MG63 (cell line): ENCODE data around the gene PRR20B. TPM values are rescaled to one million over a fixed set of nuclear protein-coding genes. Genes with fewer than 3 reads are reported as not detected.
A peak's percentile ranks its signal among the peaks of the same experiment; 100 is the strongest.
"Not testable (repeated sequence)": the region's sequence is repeated elsewhere in the genome, so short reads cannot be mapped to it uniquely, and the experiment has no call there.

ENCODE experiments used
- DNase-seq: peaks from one replicate; pipeline ENCODE4 v3.0.0-alpha.2; 2020
- H3K27me3 ChIP-seq: fragments of 250-450 bp; sonication (Bioruptor Pico); 2 replicates; pipeline ENCODE4 v1.5.1; 2020; ENCODE audit warnings: mild to moderate bottlenecking, moderate library complexity
- H3K36me3 ChIP-seq: fragments of 250-450 bp; sonication (Bioruptor Pico); 2 replicates; pipeline ENCODE4 v1.5.1; 2020; ENCODE audit warnings: mild to moderate bottlenecking, moderate library complexity
- H3K4me3 ChIP-seq: fragments of 250-450 bp; sonication (Bioruptor Pico); 2 replicates; pipeline ENCODE4 v1.5.1; 2020; ENCODE audit warnings: mild to moderate bottlenecking, moderate library complexity
- H3K9me3 ChIP-seq: fragments of 250-450 bp; sonication (Bioruptor Pico); 2 replicates; pipeline ENCODE4 v1.5.1; 2020; ENCODE audit warnings: mild to moderate bottlenecking, moderate library complexity
- total RNA-seq: library from RNA; depleted of rRNA; stranded (reverse); fragments of >200 nt; shearing (Covaris generic); gene quantifications from 2 replicates; pipeline ENCODE4 v1.2.3, GENCODE V29; 2014; ENCODE audit warnings: low replicate concordance; rRNA removed

PRR20B gene
- not detected in 2 replicates for total RNA-seq

DNA sequence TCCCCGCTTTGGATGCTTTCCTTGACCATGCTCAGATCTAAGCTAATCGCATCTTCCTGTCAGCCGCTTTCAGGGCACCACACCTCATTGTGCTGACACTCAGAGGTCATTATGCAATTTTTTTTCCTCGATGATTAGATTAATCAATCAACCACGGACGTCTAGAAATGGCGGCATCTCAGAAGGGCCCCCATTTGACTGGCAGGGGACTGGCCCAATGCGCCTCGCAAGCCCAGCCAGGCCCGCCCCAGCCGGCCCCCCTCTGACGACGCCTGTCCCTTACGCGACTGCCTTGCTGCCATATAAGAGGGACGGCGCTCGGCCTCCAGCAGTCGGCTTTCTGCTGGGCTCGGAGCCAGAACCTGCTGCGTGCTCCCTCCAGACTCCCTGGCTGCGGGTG, at the start of gene PRR20B:
PRR20B (plus strand) TSS at position 301 of the 400 bp plus-strand sequence. CDS start 387 bp downstream, outside the sequence.
- H3K9me3 ChIP-seq, H3K36me3 ChIP-seq, H3K4me3 ChIP-seq, DNase-seq, H3K27me3 ChIP-seq: not testable (repeated sequence)

DNA sequence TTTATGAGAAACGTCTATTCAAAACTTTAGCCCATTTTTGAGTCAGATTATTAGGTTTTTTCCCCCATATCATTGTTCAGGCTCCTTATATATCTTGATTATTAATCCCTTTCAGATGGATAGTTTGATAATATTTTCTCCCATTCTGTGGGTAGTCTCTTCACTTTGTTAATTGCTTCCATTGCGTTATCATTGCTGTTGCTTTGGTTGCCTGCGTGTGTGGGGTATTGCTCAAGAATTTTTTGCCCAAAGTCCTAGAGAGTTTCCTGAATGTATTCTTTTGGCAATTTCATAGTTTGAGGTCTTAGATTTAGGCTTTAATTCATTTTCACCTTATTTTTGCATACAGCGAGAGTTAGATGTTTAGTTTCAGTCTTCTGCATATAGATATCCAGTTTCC, 32.3 kb upstream of the PRR20B start:
- DNase-seq: no peak

DNA sequence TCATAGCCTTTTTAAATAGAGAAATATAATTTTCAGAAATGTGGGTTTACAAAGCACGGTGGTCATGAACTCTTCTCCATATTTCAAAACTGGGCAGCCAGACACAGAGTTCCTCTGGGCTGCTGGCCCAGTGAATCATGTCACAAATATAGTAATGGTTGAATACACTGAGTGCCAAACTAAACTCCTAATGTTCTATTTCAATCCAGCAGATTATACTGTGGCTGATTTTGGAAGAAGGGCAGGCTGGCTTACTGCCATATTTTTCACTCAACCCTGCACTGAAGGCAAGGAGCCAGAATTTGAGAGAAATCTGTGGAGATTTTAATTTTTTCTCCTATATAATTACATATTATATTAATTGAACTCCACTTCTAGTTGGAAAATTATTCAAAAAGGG, 23.6 kb upstream of the PRR20B start:
- Histone ChIP-seq H3K9me3 (no peaks in the 10 kb centered on the region), H3K27me3 (peaks cover 5% of the 10 kb centered on the region; the same call in 1 of the 2 replicates), H3K36me3 (no peaks in the 10 kb centered on the region), H3K4me3 (no peak overlapping the region)
- DNase-seq: peak; percentile 64

More for the DNA sequence above, 32.3 kb upstream of the PRR20B start:
- H3K9me3 ChIP-seq: no peaks in the 10 kb centered on the region
- no peak overlapping the region for H3K4me3 ChIP-seq
- H3K36me3 ChIP-seq: no peaks in the 10 kb centered on the region
- no peaks in the 10 kb centered on the region for H3K27me3 ChIP-seq

DNA sequence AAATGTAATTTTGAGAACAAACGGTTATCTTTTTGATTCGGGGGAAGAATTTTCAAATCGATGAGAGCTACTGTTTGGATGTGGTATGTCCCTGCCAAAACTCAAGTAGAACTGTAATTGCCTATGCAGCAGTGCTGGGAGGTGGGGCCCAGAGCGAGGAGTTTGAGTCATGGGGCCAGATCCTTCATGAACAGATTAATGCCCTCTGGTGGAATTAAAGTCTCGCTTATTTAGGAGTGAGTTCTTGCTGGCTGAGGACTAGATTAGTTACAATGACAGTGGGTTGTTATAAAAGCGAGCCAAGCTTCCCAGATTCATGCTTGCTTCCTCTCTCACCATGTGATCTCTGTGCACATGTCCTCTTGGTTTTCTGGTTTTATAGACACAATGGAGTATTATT, 18.4 kb upstream of the PRR20B start:
- no peaks in the 10 kb centered on the region for H3K9me3 ChIP-seq
- H3K4me3 ChIP-seq: no peak overlapping the region
- H3K36me3 ChIP-seq: no peaks in the 10 kb centered on the region
- peak; percentile 1 for DNase-seq
- H3K27me3 ChIP-seq: peaks cover 5% of the 10 kb centered on the region; the same call in 1 of the 2 replicates

DNA sequence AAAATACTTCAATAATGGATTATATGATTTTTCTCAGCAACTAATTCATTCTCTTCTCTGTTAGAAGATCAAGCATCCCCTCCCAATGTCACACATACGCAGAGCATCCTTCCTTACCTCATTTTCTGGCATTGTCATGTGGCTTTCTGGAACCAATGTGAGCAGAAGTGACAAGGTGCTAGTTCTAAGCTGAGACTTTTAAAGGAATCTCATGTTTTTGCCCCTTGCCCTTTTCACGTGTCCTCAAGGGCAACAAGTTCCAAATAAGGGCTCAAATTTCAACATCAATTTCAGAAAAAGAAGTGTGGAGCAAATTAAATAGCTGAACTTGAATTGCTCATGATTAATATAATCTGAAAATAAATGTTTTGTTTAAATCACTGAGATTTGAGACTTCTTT, 11.2 kb upstream of the PRR20B start:
- no peaks in the 10 kb centered on the region for H3K9me3 ChIP-seq

DNA sequence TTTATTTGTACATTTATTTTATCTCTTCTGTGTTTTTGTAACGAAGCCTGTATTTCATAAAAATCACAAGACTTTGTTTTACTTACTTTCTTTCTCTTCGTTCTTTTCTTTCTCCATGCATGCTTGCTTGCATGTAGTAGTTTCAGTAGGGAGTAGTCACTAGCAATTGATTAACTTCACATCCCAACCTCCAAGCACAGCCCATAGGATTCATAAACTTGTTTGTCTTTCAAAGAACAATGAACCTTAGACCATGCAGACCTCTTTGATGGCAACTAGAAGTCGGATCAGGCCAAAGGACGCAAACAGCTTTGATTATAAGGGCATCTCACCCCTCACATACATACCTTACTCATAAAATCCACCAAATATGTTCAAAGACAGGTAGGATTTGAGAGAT, 9.7 kb upstream of the PRR20B start:
- Histone ChIP-seq H3K9me3 (no peaks in the 10 kb centered on the region), H3K27me3 (no peaks in the 10 kb centered on the region), H3K36me3 (no peaks in the 10 kb centered on the region), H3K4me3 (no peak overlapping the region)
- DNase-seq: no peak

More for the DNA sequence above, 11.2 kb upstream of the PRR20B start:
- Histone ChIP-seq H3K4me3 (no peak overlapping the region), H3K36me3 (no peaks in the 10 kb centered on the region), H3K27me3 (no peaks in the 10 kb centered on the region)
- DNase-seq: no peak

DNA sequence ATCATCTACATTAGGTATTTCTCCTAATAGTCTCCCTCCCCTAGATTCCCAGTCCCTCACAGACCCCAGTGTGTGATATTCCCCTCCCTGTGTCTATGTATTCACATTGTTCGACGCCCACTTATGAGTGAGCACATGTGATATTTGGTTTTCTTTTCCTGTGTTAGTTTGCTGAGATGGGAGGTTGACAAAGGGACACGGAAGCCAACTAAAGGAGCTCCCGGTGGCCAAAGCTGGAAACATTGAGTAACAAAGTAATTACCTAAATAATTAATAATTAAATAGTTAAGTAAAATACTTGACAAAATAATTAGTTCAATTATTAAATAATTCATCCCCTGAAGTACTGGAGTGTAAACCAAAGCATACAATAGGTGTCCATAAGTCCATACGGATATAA, 8.3 kb upstream of the PRR20B start:
- Histone ChIP-seq H3K27me3 (no peaks in the 10 kb centered on the region), H3K9me3 (no peaks in the 10 kb centered on the region), H3K36me3 (no peaks in the 10 kb centered on the region), H3K4me3 (no peak overlapping the region)
- no peak for DNase-seq

DNA sequence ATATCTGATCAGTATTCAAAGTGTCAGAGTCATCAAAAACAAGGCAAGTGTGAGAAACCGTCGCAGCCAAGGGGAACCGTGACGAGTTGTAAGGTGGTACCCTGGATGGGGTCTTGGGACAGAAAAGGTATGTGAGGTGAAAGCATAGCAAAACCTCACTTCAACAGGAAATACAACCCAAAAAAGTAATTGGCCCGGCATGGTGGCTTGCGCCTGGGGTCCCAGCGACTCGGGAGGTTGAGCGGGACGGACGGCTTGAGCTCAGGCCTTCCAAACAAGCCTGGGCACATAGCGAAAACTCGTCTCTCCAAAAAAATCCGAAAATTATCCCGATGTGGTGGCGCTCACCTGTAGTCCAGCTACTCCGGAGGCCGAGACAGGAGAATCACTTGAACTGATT, 7.5 kb upstream of the PRR20B start:
- not testable (repeated sequence) for DNase-seq, H3K9me3 ChIP-seq, H3K27me3 ChIP-seq, H3K4me3 ChIP-seq, H3K36me3 ChIP-seq

DNA sequence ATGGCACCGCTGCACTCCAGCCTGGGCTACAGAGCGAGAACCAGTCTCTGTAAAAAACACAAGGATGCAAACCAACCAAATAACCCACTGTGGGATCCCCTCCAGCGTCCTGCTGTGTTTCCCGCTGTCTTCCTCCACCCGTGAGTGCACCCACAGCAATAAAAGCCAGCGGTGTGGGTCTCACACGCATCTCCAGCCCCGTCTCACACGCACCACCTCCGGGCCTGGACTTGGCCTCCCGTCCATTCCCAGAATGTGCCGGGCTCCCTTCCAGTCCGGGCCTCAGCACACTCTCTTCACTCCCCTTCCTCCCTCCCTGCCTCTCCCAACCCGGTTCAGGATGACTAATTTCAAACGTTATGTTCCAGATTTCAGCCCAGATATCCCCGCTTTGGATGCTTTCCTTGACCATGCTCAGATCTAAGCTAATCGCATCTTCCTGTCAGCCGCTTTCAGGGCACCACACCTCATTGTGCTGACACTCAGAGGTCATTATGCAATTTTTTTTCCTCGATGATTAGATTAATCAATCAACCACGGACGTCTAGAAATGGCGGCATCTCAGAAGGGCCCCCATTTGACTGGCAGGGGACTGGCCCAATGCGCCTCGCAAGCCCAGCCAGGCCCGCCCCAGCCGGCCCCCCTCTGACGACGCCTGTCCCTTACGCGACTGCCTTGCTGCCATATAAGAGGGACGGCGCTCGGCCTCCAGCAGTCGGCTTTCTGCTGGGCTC, 6.9 kb upstream of the PRR20B start, which contains the start of gene PRR20A:
PRR20A (plus strand) TSS at position 684 of the 734 bp plus-strand sequence. CDS start 387 bp downstream, outside the sequence.
- H3K9me3 ChIP-seq, DNase-seq, H3K27me3 ChIP-seq, H3K36me3 ChIP-seq, H3K4me3 ChIP-seq: not testable (repeated sequence)

DNA sequence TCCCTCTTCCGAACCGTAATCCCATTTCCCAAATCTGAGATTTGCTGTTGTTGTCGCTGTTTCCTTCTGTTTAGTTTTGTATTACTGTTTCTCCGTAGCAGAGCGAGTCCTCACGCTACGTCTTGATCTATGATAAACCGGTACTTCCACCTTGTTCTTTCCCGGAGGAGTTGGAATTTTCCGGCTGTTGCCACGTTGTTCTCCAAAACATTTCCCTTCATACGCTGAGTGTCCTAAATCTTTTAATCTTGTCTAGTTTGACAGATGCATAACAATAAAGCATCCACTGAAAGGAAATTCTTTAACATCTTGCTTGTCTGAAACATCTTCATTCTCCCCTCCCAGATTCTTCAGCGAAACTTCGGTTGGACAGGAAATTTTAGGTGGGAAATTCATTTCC, 818 bp downstream of the PRR20B start:
- H3K9me3 ChIP-seq, H3K4me3 ChIP-seq, DNase-seq, H3K36me3 ChIP-seq, H3K27me3 ChIP-seq: not testable (repeated sequence)

GRCh38 chr13:57153761-57154160, 6.5 kb downstream of the PRR20B start, which contains the start of gene PRR20C:
Gene PRR20C, plus strand, starts transcription at chr13:57154061. Its CDS starts 387 bp downstream, at chr13:57154448.
- H3K9me3 ChIP-seq, DNase-seq, H3K36me3 ChIP-seq, H3K27me3 ChIP-seq, H3K4me3 ChIP-seq: not testable (repeated sequence)

GRCh38 chr13:57160332-57160731, 13.0 kb downstream of the PRR20B start, which contains the start of gene PRR20D:
Gene PRR20D, plus strand, starts transcription at chr13:57160632. Its CDS starts 387 bp downstream, at chr13:57161019.
- DNase-seq, H3K4me3 ChIP-seq, H3K9me3 ChIP-seq, H3K36me3 ChIP-seq, H3K27me3 ChIP-seq: not testable (repeated sequence)

DNA sequence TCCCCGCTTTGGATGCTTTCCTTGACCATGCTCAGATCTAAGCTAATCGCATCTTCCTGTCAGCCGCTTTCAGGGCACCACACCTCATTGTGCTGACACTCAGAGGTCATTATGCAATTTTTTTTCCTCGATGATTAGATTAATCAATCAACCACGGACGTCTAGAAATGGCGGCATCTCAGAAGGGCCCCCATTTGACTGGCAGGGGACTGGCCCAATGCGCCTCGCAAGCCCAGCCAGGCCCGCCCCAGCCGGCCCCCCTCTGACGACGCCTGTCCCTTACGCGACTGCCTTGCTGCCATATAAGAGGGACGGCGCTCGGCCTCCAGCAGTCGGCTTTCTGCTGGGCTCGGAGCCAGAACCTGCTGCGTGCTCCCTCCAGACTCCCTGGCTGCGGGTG, 19.6 kb downstream of the PRR20B start, which contains the start of gene PRR20E:
PRR20E (plus strand) TSS at position 301 of the 400 bp plus-strand sequence. CDS start 387 bp downstream, outside the sequence.
- H3K4me3 ChIP-seq: not testable (repeated sequence)

GRCh38 chr13:57191667-57192066, 44.4 kb downstream of the PRR20B start:
- H3K27me3 ChIP-seq: no peaks in the 10 kb centered on the region
- no peaks in the 10 kb centered on the region for H3K36me3 ChIP-seq
- no peaks in the 10 kb centered on the region for H3K9me3 ChIP-seq
- DNase-seq: no peak
- H3K4me3 ChIP-seq: no peak overlapping the region

More for the DNA sequence above, 19.6 kb downstream of the PRR20B start, which contains the start of gene PRR20E:
- DNase-seq, H3K36me3 ChIP-seq, H3K9me3 ChIP-seq, H3K27me3 ChIP-seq: not testable (repeated sequence)
